Stimulated activated CD8-positive, alpha-beta memory T cell treated with anti-CD3 and anti-CD28 coated beads, Interleukin-15, amount 100 ng/mL, for 48 hours (primary cell): ENCODE results near the gene CPLANE2.
"Not testable (repeated sequence)": the region's sequence is repeated elsewhere in the genome, so short reads cannot be mapped to it uniquely, and the experiment has no call there.

Source experiments
- DNase-seq, 2 donors: peaks; one replicate each; pipeline ENCODE4 v3.0.0-alpha.2; 2020; ENCODE audit warnings: low read depth in 2 of 2

CPLANE2 gene

DNA sequence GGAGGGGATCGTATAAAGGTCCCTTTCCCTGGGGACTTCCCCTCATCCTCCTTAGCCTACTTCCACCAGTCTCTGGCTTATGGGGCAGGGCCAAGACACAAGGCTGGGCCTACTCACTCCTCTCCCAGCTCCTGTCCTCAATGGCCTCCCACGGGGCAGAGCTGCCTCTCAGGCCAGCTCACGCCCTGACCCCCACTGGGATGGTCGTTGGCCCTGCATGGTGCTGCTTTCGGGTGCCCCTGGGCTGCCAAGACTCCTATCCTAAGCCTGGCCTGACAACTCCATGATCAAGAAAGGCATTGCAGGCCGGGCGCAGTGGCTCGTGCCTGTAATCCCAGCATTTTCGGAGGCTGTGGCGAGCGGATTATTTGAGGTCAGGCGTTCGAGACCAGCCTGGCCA lies 6.2 kb downstream of the CPLANE2 start:
- DNase-seq: no peak

- no peak for DNase-seq
Measured at GRCh38 chr1:16229976-16230740, 6.8 kb downstream of the CPLANE2 start.

GRCh38 chr1:16226490-16227179 lies 10.3 kb downstream of the CPLANE2 start:
- DNase-seq: no peak

DNA sequence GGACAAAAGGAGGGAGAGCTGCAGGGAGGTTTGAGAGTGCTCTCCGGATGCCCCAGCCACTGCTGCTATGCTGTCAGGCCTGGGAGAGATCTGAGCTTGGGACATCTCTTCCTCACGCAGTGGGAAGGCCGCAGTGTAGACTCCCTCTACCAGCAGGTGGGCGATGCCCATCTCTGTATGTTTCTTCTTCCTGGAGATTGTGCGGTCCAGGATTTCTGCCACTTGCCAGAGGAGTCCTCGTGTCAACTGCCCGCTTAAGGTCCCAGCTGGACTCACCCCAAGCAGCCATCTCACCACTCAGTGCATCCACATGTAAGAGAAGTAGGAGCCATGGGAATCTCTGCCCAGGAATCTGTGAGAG lies 10.9 kb downstream of the CPLANE2 start:
- DNase-seq: no peak

- no peak for DNase-seq
Measured at GRCh38 chr1:16224472-16224871, 12.5 kb downstream of the CPLANE2 start.

- DNase-seq: not testable (repeated sequence)
Measured at GRCh38 chr1:16222716-16223115, 14.3 kb downstream of the CPLANE2 start.

- DNase-seq: no peak
Measured at GRCh38 chr1:16221499-16221898, 15.5 kb downstream of the CPLANE2 start.

GRCh38 chr1:16219968-16220500 lies 16.9 kb downstream of the CPLANE2 start:
- no peak for DNase-seq

GRCh38 chr1:16218674-16219071 lies 18.3 kb downstream of the CPLANE2 start:
- no peak for DNase-seq

DNA sequence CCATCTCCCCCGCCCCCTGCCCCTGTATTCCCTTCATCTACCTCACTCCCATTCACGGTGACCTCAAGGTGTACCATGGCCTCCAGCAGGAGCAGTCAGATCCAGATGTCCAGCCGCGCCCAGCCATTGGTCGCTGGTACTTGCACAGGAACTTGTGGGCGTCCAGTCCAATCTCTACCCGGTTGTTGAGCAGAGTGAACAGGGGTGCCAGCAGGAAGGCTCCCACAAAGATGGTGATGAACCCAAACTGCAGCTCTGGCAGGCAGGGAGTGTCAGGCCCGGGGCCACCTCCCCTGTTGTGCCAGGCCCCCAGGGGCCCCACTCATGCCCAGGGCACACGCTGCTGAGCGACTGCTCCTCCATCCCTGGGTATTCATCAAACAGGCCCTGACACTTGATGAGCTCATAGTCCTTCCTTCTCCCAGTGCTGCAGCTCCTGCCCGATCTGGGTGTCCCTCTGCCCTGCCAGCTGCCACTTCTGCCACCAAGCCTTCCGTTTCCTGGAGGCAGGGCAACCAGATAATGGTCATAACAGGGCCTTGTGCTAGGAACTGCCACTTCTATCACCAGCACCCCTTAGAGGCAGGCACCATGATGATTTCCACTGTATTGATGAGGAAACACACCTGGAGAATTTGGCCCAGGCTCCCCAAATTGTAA lies 18.8 kb downstream of the CPLANE2 start:
- DNase-seq: no peak

DNA sequence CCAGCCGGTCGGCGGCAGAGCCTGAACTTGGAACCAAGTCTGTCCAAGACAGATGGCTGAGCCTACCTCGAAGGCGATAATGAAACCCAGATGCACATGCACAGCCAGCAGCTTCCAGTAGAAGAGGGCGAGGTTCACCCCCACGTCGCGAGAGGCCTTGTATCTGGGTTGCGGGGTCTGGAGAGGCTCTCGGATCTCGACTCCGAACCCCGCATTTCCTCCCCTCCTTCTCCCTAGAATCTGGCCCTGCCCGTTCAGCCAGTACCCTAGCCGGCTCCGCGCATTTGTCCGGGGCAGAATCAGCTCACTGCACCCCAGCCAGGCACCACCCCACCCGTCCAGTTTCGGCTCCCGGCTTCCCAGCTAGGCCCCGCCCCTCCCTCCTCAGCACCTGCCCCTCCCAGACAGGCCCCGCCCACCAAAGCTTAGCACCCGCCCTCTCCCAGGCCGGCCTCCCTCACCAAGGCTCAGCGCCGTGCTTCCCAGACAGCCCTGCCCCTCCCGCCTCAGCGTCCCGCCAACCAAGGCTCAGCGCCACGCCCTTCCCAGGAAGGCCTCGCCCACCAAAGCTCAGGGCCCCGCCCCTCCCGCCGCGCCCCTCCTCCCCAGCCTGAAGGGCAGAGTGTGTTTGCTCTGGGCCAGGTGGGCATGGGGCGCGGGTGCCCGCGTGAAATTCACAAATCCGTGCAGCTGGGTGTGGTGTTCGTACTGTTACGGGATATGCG lies 19.8 kb downstream of the CPLANE2 start:
- DNase-seq: peak; percentile 89 to 93

DNA sequence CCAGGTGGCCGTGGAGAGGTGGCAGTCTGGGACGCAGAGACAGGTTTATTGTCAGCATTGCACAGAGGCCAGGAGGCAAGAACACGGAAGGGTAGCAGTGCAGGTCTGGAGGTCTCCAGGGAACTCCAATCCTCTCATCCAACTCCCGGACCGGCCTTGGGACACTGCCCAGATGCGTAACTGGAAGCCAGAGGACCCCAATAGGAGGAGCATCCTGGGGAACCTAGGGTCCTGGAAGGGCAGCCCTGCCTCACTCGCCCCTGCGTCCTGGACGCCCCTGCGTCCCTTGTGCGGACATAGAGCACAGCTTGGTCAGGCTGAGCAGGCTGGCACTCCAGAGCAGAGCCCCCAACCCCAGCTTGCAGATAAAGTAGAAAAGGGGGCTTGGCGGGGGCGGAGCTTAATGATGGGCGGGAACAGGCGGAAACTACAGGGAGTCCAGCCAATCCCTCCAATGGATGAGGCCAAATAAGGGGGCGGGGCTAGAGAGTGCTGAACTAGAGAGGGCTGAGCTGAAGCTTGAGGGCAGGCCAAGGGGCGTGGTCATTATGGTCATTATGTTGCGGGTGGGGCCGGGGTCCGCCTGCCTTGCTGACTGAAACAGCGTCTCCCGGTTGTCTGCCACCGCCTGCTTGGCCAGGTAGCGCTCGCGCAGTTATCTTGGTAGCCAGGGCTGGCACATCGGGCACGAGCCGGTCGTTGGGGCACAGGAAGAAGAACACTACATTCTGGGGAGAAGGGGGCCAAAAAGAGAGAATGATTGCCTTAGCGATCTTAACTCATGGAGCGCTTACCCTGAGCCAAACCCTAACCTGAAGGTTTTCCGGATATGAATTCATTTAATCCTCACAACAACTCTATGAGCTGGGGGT lies 20.9 kb downstream of the CPLANE2 start:
- DNase-seq: peak; percentile 49 to 61

DNA sequence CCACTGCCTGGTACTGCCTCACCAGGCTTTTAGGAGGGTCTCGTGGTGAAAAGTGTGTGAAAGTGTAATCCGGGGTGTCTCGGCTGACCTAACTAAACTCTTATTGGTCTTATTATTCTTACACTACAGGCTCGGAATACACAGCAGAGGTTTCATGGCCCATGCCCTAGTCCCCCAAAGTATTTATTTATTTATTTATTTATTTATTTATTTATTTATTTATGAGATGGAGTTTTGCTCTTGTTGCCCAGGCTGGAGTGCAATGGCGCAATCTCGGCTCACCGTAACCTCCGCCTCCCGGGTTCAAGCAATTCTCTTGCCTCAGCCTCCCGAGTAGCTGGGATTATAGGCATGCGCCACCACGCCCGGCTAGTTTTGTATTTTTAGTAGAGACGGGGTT lies 21.7 kb downstream of the CPLANE2 start:
- not testable (repeated sequence) for DNase-seq

GRCh38 chr1:16213544-16213943 lies 23.4 kb downstream of the CPLANE2 start:
- not testable (repeated sequence) for DNase-seq

DNA sequence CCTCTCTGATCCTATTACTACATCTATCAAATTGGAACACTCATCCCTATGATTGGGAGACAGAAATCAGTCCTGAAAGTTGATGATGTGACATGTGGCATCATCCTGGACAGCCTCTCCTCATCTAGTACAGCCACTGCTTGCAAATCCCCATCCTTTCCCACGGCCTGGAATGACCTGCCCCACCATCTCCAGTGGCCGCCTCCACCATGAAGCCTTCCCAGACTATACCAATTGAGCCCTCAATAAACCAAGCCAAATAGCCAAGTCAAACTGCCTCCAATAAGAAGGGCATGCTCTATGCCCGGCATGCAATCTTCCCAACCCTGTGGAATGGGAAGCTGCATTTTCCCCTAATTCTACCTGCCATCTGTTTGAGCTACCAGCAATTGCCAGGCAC lies 24.0 kb downstream of the CPLANE2 start:
- DNase-seq: no peak

DNA sequence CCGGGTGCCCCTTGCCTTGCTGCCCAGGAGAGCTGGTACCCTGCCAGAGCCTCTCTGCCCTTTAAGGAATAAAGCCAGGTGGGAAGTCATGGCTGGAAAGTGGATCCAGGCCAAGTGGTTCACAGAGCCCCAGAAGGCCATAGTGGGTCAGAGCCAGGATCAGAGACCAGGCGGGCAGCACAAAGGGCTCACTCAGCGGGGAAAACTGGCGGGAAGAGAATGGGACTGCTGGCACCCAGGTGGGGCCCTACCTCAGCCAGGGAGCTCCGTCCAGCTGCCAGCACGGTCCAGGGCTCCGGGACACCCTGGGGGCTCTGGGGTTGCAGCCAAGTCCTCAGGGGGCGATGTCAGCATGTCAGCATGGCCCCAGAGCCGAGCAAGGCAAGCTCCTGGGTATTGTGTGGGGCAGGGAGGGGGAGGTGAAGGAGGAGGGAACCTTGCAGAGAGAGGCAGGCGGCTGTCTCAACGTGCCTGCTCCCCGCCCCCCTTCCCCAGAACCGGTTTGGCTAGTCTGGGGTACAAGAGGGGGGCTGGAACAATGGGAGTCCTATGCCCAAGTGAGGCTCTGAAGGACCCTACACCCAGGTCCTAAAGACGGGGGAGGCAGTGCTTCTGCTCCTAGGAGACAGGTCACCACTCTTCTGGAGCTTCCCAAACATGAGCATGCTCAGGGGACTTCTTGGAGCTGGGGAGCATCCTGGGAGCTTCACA lies 24.6 kb downstream of the CPLANE2 start, which contains the start of gene ARHGEF19:
Gene ARHGEF19 (minus strand): TSS at position 402 of the 711 bp plus-strand sequence. CDS start 3,598 bp downstream, outside the sequence.
- no peak for DNase-seq

- DNase-seq: no peak
Measured at GRCh38 chr1:16211824-16212223, 25.2 kb downstream of the CPLANE2 start.

GRCh38 chr1:16210581-16210980 lies 26.4 kb downstream of the CPLANE2 start:
- DNase-seq: no peak

DNA sequence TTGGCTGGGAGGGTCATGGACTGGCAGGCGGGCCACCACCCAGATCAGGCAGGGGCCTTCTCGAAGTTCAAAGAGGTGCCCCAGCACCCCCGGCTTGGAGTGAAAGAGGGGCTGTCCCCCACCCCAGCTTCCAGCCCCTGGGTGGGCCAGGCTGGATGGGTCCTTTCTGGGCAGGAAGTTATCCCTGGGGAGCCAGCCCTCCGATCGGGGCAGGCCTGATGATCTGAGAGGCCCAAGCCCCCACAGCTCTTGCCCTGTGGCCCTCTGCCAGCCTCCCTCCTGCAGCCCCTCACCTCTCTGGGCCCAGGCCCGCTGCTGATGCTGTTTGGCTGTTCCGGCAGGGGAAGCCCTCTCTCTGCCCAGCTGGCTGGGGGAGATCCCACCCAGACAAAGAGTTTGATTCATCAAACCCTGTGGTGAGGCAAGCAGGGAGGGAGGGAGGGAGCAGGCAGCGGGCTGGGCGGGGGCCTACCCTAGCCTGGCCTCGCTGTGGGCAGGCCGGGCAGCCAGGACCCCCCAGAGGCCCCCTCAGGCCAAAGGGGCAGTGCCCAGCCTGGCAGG lies 27.1 kb downstream of the CPLANE2 start:
- DNase-seq: no peak
